ENCODE results near the gene PLRG1.

- no peak for TF ChIP-seq CTCF (IDR thresholded peaks at IDR 0.05)
- TF ChIP-seq POLR2A (IDR thresholded peaks at IDR 0.05) = no peak
Observed at GRCh38 chr4:154485127-154485773, 65.0 kb downstream of the PLRG1 start.
